ENCODE measurements around the gene C17orf113.

GRCh38 chr17:42034059-42034458, 16.3 kb downstream of the C17orf113 start:
- no peak for TF ChIP-seq ZNF274 (IDR thresholded peaks at IDR 0.05; ENCODE audit: low read depth, low read length)
- TF ChIP-seq SUZ12 (IDR thresholded peaks at IDR 0.05; ENCODE audit: extremely low read depth, insufficient read depth, insufficient read length) = no peak
- TF ChIP-seq YY1 (IDR thresholded peaks at IDR 0.05; ENCODE audit: insufficient read depth, insufficient read length) = no peak
